ENCODE results near the gene TRAK1.

Gene TRAK1

DNA sequence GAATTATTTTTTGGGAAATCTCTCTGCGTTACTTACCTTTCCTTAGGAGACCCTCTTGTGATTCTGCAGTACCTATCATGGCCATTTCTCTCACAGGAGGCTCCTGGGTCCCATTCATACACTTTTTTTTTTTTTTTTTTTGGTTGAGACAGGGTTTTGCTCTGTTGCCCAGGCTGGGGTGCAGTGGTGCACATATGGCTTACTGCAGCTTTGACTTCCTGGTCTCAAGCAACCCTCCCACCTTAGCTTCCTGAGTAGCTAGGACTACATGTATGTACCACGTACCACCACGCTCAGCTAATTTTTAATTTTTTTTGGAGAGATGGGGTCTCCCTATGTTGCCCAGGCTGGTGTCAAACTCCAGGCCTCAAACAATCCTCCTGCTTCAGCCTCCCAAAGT, 36.1 kb downstream of the TRAK1 start:
- DNase-seq, result peak; percentile 30

DNA sequence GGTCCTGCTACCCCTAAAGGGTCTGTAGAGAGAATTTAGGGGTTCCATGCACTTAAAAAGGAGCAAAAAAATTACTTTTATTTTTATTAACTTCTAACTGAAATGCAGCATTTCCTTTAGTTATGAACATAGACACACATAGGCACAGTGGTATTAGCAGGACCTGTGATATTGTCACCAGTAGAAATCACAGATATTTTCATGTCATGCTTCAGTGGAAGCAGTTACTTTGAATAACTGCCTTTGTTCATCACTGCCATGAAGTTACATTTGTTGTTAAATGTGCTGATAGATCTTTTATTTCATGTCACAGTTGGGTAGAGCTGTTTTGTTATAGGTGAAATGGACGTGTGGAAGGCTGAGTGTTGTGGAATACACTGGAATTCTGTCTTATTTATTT, 37.4 kb downstream of the TRAK1 start:
- DNase-seq, result no peak

- DNase-seq, result peak; percentile 41
Observed at GRCh38 chr3:42129014-42129953, 38.1 kb downstream of the TRAK1 start.

- DNase-seq, result no peak
Observed at GRCh38 chr3:42130007-42130328, 38.8 kb downstream of the TRAK1 start.

GRCh38 chr3:42130329-42131070, 39.3 kb downstream of the TRAK1 start:
- DNase-seq, result peak; percentile 21

GRCh38 chr3:42133500-42134298, 42.5 kb downstream of the TRAK1 start:
- peak; percentile 1 for DNase-seq

DNA sequence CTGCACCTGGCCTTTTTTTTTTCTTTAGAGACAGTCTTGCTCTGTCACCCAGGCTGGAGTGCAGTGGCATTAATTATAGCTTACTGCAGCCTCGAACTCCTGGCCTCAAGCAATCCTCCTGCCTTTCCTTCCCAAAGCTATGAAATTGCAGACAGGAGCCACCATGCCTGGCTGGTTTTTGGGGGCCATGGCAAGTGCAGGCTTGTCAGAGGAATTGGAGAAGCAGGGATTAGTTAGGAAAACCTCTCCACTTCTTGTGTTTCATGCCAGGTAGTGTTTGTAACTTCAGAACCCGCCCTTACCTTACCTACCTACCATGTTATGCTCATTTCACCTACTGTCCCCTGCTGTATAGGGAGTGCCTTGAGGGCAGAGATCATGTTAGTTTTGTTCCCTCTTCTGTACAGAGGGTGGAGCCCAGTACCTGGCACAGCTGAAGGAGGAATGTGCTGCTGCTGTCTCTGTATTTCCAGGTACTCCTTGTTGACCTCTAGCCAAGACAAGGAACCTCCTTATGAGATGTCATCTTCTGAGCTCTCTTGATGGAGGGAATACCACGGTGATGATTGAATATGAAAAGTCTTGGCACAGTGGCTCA, 43.8 kb downstream of the TRAK1 start:
- DNase-seq, result no peak

DNA sequence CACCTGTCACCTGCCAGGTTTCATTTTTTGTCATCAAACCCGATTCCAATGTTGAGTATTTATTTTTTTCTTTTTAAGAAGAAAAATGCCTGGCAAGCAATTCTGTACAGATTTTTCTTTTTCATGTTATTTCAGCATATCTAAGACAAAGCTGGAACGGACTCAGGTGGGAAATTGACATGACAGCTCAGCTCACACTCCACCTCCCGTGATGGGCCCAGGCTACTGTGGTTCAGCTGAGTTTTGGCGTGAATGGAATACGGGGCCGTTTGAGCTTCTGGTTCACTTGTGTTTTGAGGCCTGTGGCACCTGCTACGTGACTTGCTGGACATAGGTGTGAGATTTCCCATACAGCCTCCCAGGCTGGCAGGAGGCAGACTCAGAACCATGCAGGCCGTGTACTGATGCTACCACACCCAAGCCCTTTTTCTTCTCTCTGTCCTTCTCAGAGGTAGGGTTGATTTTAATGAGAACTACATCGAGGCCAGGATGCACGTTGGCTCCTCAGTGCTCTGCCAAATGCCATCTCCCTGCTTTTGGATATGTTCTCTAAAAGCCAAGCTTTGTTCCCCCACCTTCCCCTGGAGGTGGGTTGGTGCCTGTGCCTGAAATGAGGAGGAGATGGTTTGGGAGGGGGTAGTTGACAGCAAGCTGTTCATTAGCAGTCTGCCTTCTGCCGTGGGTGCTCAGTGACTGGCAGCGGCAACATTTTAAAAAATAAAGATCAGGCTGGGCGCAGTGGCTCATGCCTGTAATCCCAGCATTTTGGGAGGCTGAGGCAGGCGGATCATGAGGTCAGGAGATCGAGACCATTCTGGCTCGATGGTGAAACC, 48.7 kb downstream of the TRAK1 start:
- no peak for DNase-seq

GRCh38 chr3:42140665-42141203, 49.6 kb downstream of the TRAK1 start:
- DNase-seq, result no peak

- peak; percentile 35 for DNase-seq
Observed at GRCh38 chr3:42143440-42143839, 52.3 kb downstream of the TRAK1 start.

DNA sequence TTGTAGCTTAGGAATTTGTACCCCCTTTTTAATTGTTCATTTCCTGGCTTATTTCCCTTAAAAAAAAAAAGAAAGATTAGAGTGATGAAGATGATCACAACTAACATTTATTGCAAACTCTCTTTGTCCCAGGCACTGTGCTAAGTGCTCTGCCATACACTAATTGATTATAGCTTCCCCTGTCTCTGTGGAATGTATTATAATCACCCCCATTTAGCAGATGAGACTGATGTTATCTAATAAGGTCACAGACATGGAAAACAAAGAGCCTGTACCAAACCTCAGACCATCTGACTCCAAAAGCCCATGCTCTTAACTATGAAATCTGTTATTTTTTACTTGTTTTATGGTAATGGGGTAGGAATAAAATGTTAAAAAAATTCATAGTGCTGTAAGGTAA, 53.1 kb downstream of the TRAK1 start:
- no peak for DNase-seq

DNA sequence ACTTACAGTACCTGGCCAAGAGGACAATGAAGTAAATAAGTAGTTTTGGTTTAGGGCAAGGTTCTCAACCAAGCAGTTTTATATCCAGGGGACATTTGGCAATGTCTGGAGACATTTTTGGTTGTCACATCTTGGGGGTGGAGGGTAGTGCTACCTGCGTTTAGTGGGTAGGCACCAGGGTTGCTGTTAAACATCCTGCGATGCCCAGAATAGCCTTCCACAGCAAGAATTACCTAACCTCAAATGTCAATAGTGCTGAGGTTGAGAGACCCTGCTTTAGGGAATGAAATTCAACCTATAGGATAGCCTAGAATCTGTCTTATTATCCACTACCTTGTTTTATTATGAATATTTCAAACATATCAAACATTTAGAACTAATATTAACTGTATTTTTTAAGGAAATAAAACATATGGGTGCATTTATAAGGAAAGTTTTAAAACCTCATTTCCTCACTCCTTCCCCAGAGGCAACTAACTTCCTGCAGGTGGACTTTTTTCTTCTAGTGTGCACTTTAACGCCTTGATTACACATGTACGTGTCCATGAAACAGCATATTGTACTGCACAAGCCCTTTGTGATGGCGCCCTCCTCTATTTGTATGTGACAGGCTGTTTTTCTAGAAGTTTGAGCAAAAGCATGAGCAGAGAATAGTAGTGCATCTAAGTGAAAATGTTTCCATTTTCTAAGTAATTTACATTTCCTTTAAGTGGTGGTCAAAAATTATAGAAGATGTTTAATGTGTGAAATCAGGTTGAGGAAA, 57.1 kb downstream of the TRAK1 start:
- peak; percentile 7 for DNase-seq

DNA sequence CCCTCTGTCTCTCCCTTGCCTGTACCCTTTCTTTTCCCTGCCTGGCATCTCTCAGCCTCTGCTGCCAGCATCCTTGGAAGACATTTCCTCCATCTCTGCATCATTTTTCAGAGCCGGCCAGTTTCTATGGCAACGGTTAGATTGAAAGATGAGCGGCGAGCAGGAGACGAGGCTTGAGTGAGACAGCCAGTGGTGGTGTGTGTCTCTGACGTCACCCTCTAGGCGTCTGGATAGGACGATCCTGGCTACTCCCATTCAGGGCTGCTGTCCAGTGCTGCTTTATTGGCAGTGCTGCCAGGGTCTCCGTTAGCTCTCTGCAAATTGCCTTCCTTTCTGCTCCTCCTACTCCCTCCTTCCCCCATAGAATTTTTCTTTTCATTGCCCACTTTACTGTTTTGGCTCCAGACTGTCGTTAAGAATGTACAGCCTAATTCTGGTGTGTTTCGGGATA, 57.9 kb downstream of the TRAK1 start:
- peak; percentile 46 for DNase-seq

GRCh38 chr3:42149532-42149931, 58.4 kb downstream of the TRAK1 start:
- peak; percentile 41 for DNase-seq

- peak; percentile 41 for DNase-seq
Observed at GRCh38 chr3:42149975-42150374, 58.8 kb downstream of the TRAK1 start.

- no peak for DNase-seq
Observed at GRCh38 chr3:42151596-42152168, 60.5 kb downstream of the TRAK1 start.

DNA sequence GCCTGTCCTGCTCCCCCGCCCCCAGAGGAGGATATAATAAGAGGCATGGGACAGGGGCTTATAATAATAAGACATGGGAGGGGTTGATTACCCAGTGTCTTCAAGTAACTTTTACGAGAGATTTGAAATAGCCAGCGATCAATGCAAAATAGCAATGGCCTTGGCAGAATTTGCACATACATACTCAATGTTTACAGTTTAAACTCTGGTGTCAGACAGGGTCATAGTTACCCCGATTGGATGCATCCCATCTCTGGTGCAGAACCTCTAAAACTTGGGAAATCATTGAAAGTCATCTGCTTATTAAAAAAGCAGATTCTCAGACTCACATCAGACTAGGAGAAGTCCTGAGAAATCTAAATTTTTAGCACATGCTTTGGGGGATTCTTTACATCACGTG, 61.0 kb downstream of the TRAK1 start:
- no peak for DNase-seq

DNA sequence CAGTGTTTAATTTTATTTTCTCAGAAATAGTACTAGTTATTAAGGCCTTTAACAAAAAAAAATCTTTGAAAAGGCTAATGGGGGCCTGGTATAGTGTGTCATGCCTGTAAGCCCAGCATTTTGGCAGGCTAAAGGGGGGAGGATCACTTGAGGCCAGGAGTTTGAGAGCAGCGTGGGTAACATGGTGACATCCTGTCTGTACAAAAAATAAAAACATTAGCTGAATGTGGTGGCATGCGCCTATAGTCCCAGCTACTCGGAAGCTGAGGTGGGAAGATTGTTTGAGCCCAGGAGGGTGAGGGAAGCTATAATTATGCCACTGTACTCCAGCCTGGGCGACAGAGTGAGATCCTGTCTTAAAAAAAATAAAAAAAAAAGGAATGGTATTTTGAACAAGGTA, 61.9 kb downstream of the TRAK1 start:
- no peak for DNase-seq

DNA sequence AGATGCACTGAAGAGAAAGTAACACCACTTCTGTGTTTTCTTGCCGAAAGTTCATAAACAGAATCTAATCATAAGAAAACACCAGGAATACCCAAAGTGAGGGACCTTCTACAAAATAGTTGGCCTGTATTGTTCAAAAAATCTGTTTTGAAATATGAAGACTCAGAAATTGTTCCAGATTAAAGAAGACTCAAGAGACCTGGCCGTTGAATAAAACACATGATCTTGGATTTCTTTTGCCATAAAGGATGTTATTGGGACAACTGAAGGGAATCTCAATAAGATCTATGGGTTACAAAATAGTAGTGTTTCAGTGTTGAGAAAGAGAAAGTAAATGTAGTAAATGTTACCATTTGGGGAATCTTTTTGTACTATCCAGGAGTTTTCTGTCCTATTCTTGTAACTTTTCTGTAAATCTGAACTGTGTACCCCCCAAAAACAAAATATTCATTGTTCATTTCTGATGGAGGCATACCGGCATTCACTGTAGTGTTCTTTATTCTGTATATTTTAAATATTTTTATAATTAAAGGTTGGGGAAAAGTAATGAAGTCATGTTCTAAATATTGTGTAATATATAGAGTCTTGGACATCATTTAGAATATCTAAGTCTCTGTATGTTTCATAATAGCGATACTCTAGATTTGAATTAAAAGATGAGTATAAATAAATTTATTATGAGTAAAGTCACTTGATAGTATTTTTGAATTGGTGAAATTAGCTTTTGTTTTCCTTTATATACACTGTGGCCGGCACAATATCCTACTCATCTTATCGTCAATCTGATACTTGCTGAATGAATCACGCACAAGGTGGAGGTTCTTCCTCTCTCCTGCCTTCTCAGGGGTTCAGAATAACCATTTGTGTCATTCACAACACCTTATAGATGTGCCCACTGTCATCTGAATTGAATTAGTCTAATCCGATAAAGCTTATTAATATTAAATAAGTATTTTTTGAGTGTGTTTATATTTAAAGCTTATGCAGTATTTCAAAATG, 66.7 kb downstream of the TRAK1 start:
- DNase-seq, result no peak
